K562 (cell line): ENCODE data around the gene VPS33A.

Experiments used
- CTCF ChIP-seq, 3 experiments: IDR thresholded peaks in 2 of 3; conservative IDR thresholded peaks in 1 of 3; 2 replicates each; pipeline ENCODE4 v1.5.1; 2011 to 2012; ENCODE audit warnings: low read length in 3 of 3, mild to moderate bottlenecking in 3 of 3, control low read depth in 2 of 3, improper control_type of control experiment in 1 of 3, inconsistent platforms in 1 of 3, low read depth in 1 of 3, mixed read lengths in 1 of 3, moderate library complexity in 1 of 3; ENCODE audit not compliant: insufficient read depth in 2 of 3
- POLR2A ChIP-seq: fragments of 450-650 bp; conservative IDR thresholded peaks from 2 replicates; pipeline ENCODE4 v1.6.1; 2016
- PRPF4 ChIP-seq: fragments of 200-400 bp; formaldehyde crosslinking; IDR thresholded peaks from one replicate; pipeline ENCODE4 v1.6.1; 2017; ENCODE audit warnings: low read length, low read depth, mild to moderate bottlenecking; ENCODE audit not compliant: insufficient read depth, poor library complexity, severe bottlenecking
- RCOR1 ChIP-seq, 2 experiments: IDR thresholded peaks; 2 replicates each; pipeline ENCODE4 v1.6.1; 2012; ENCODE audit warnings: low read depth in 2 of 2, low read length in 2 of 2, borderline replicate concordance in 1 of 2, improper control_type of control experiment in 1 of 2
- STAT6 ChIP-seq: sonication (generic); formaldehyde crosslinking; IDR thresholded peaks from 2 replicates; pipeline ENCODE4 v1.8.1; 2023; ENCODE audit warnings: mild to moderate bottlenecking, missing genetic modification reagents
- TBP ChIP-seq: optimal IDR thresholded peaks from 2 replicates; pipeline ENCODE3; 2011; ENCODE audit warnings: low read depth, low read length, improper control_type of control experiment

GRCh38 chr12:122208073-122208820 lies 58.0 kb downstream of the VPS33A start:
- TF ChIP-seq STAT6 (CRISPR knock-in tag): no peak
- TF ChIP-seq PRPF4: no peak
- peak; percentile 53; the same call in 1 of the 2 replicates for TF ChIP-seq POLR2A
- no peak for TF ChIP-seq TBP
- TF ChIP-seq RCOR1 (IDR thresholded peaks at IDR 0.05; ENCODE audit: borderline replicate concordance in 1 of 2, low read depth in 2 of 2, low read length in 2 of 2): no peak
- TF ChIP-seq CTCF (IDR thresholded peaks at IDR 0.05 in 2 of 3, conservative IDR thresholded peaks at IDR 0.05 in 1 of 3; ENCODE audit: insufficient read depth in 2 of 3, low read depth in 1 of 3, low read length in 3 of 3): no peak
